Neuronal stem cell (in vitro differentiated cells): ENCODE data around the gene DUS2.

Experiments
- DNase-seq: peaks from one replicate; pipeline ENCODE4 v3.0.0-alpha.2; 2013; ENCODE audit warnings: low spot score
- H2AFZ ChIP-seq: one replicate; pipeline ENCODE4 v1.6.1; 2013; ENCODE audit warnings: mild to moderate bottlenecking, low read length, inconsistent platforms
- H2AK5ac ChIP-seq: 2 replicates; pipeline ENCODE4 v1.6.1; 2013; ENCODE audit warnings: low read depth, mild to moderate bottlenecking, inconsistent platforms, low read length, moderate library complexity, mixed read lengths
- H2BK120ac ChIP-seq: 2 replicates; pipeline ENCODE4 v1.6.1; 2013; ENCODE audit warnings: low read depth, mild to moderate bottlenecking, inconsistent platforms, low read length, moderate library complexity, mixed read lengths
- H2BK12ac ChIP-seq: one replicate; pipeline ENCODE4 v1.6.1; 2013; ENCODE audit warnings: low read length, inconsistent platforms
- H2BK15ac ChIP-seq: 2 replicates; pipeline ENCODE4 v1.6.1; 2013; ENCODE audit warnings: mild to moderate bottlenecking, low read length, inconsistent platforms, mixed read lengths
- H2BK5ac ChIP-seq: one replicate; pipeline ENCODE4 v1.6.1; 2013; ENCODE audit warnings: inconsistent platforms, mild to moderate bottlenecking, low read length, moderate library complexity
- H3K14ac ChIP-seq: one replicate; pipeline ENCODE4 v1.6.1; 2013; ENCODE audit warnings: low read length, inconsistent platforms
- H3K18ac ChIP-seq: 2 replicates; pipeline ENCODE4 v1.6.1; 2013; ENCODE audit warnings: low read length, inconsistent platforms
- H3K23ac ChIP-seq: 2 replicates; pipeline ENCODE4 v1.6.1; 2013; ENCODE audit warnings: low read depth, mild to moderate bottlenecking, mixed read lengths, low read length, inconsistent platforms; ENCODE audit not compliant: poor library complexity
- H3K27ac ChIP-seq: replicated peaks from 3 replicates; pipeline ENCODE4 v1.5.1; 2013; ENCODE audit warnings: low read length, inconsistent platforms
- H3K27me3 ChIP-seq, 3 experiments: 2 replicates each; pipeline ENCODE4 v1.6.1; 2013; ENCODE audit warnings: low read length in 3 of 3, mild to moderate bottlenecking in 2 of 3, inconsistent platforms in 1 of 3, low read depth in 1 of 3, mixed read lengths in 1 of 3, moderate library complexity in 1 of 3; ENCODE audit not compliant: control insufficient read depth in 3 of 3, insufficient read depth in 3 of 3
- H3K36me3 ChIP-seq, 2 donors: replicated peaks in 1 of 2; 2 replicates each; pipeline ENCODE4 v1.6.1; 2013; ENCODE audit warnings: low read length in 2 of 2; ENCODE audit not compliant: control insufficient read depth in 2 of 2, insufficient read depth in 2 of 2
- H3K4ac ChIP-seq: 2 replicates; pipeline ENCODE4 v1.6.1; 2013; ENCODE audit warnings: inconsistent platforms, mild to moderate bottlenecking, low read length, moderate library complexity
- H3K4me1 ChIP-seq, 2 donors: 1 replicate in 1 of 2; 2 replicates in 1 of 2; pipeline ENCODE4 v1.6.1; 2013; ENCODE audit warnings: low read length in 2 of 2, low read depth in 1 of 2; ENCODE audit not compliant: control insufficient read depth in 2 of 2, insufficient read depth in 1 of 2
- H3K4me2 ChIP-seq: one replicate; pipeline ENCODE4 v1.6.1; 2013; ENCODE audit warnings: mild to moderate bottlenecking, low read length, inconsistent platforms; ENCODE audit not compliant: insufficient read depth, poor library complexity, severe bottlenecking
- H3K4me3 ChIP-seq, 2 donors: 2 replicates each; pipeline ENCODE4 v1.5.1; 2013; ENCODE audit warnings: low read length in 2 of 2, mild to moderate bottlenecking in 2 of 2, inconsistent platforms in 1 of 2, moderate library complexity in 1 of 2
- H3K79me1 ChIP-seq: one replicate; pipeline ENCODE4 v1.6.1; 2013; ENCODE audit warnings: low read depth, mild to moderate bottlenecking, inconsistent platforms, low read length, moderate library complexity
- H3K9ac ChIP-seq: one replicate; pipeline ENCODE4 v1.6.1; 2013; ENCODE audit warnings: mild to moderate bottlenecking, low read depth, low read length, inconsistent platforms; ENCODE audit not compliant: poor library complexity
- H3K9me3 ChIP-seq, 2 donors: replicated peaks in 1 of 2; 2 replicates each; pipeline versions ENCODE3 to v1.6.1; 2013; ENCODE audit warnings: low read length in 2 of 2, mild to moderate bottlenecking in 2 of 2, inconsistent platforms in 1 of 2, low read depth in 1 of 2, mixed read lengths in 1 of 2, moderate library complexity in 1 of 2; ENCODE audit not compliant: control insufficient read depth in 2 of 2, insufficient read depth in 1 of 2
- H4K8ac ChIP-seq: one replicate; pipeline ENCODE4 v1.6.1; 2013; ENCODE audit warnings: low read depth, mild to moderate bottlenecking, inconsistent platforms, low read length, moderate library complexity
- H4K91ac ChIP-seq: one replicate; pipeline ENCODE4 v1.6.1; 2013; ENCODE audit warnings: low read length, low read depth, mild to moderate bottlenecking, inconsistent platforms; ENCODE audit not compliant: poor library complexity
- WGBS, 2 donors: extraction: QIAGEN DNeasy Blood & Tissue Kit; methylation state at CpG; one replicate each; pipeline ENCODE4 v1.1.7; 2013; ENCODE audit warnings: missing lambda C conversion rate in 2 of 2, mixed read lengths in 1 of 2; ENCODE audit not compliant: insufficient read length in 2 of 2, insufficient replicate concordance in 1 of 2; ENCODE audit errors: extremely low coverage in 2 of 2; 5-methylcytosine and 5-hydroxymethylcytosine counted together

DUS2 gene

GRCh38 chr16:68096491-68096890 is 73.4 kb downstream of the DUS2 start:
- H3K9ac ChIP-seq = no peak overlapping the region

GRCh38 chr16:68097088-68097487 is 74.0 kb downstream of the DUS2 start:
- peaks cover 0 to 6% of the 10 kb centered on the region in 2 donors for H3K36me3 ChIP-seq
- no peak overlapping the region for H3K23ac ChIP-seq
- no peaks in the 10 kb centered on the region for H3K27me3 ChIP-seq
- no peak overlapping the region for H2BK15ac ChIP-seq
- no peak overlapping the region for H3K27ac ChIP-seq
- H2BK120ac ChIP-seq = no peak overlapping the region
- H3K14ac ChIP-seq = no peak overlapping the region
- no peak overlapping the region for H4K91ac ChIP-seq
- H3K79me1 ChIP-seq = no peaks in the 10 kb centered on the region
- no peak overlapping the region for H3K18ac ChIP-seq
- no peaks in the 10 kb centered on the region for H3K9me3 ChIP-seq
- no peak overlapping the region for H2AK5ac ChIP-seq
- H3K4ac ChIP-seq = no peak overlapping the region
- no peak overlapping the region for H2BK5ac ChIP-seq
- H3K9ac ChIP-seq = no peak overlapping the region
- DNase-seq = no peak
- H2BK12ac ChIP-seq = no peak overlapping the region
- H4K8ac ChIP-seq = no peak overlapping the region
- H3K4me3 ChIP-seq = no peak overlapping the region
- H3K4me1 ChIP-seq = no peaks in the 10 kb centered on the region
- H3K4me2 ChIP-seq = no peak overlapping the region
- H2AFZ ChIP-seq = no peak overlapping the region

More at GRCh38 chr16:68096491-68096890, 73.4 kb downstream of the DUS2 start:
- no peak overlapping the region for H4K91ac ChIP-seq
- H2AK5ac ChIP-seq = no peak overlapping the region
- H3K23ac ChIP-seq = no peak overlapping the region
- H3K4ac ChIP-seq = no peak overlapping the region
- H2BK12ac ChIP-seq = no peak overlapping the region
- H3K9me3 ChIP-seq = no peaks in the 10 kb centered on the region
- no peak overlapping the region for H4K8ac ChIP-seq
- H3K4me1 ChIP-seq = peaks cover 0 to 2% of the 10 kb centered on the region in 2 donors
- no peaks in the 10 kb centered on the region for H3K79me1 ChIP-seq
- H2BK120ac ChIP-seq = no peak overlapping the region
- no peak overlapping the region for H3K4me2 ChIP-seq
- no peaks in the 10 kb centered on the region for H3K27me3 ChIP-seq
- H2BK5ac ChIP-seq = no peak overlapping the region
- no peak overlapping the region for H3K27ac ChIP-seq
- H3K18ac ChIP-seq = no peak overlapping the region
- no peak overlapping the region for H2AFZ ChIP-seq
- H3K4me3 ChIP-seq = no peak overlapping the region
- no peak overlapping the region for H3K14ac ChIP-seq
- WGBS, 2 donors = no CpG with 5 or more reads among the region's 2 CpGs
- H3K36me3 ChIP-seq = peaks cover 0 to 6% of the 10 kb centered on the region in 2 donors
- H2BK15ac ChIP-seq = no peak overlapping the region
- DNase-seq = no peak

GRCh38 chr16:68097895-68098294 is 74.8 kb downstream of the DUS2 start:
- Histone ChIP-seq H4K8ac (no peak overlapping the region), H3K4ac (no peak overlapping the region), H3K9ac (no peak overlapping the region), H3K36me3 (peaks cover 0 to 6% of the 10 kb centered on the region in 2 donors), H3K4me2 (no peak overlapping the region), H3K4me3 (no peak overlapping the region), H2AFZ (no peak overlapping the region), H3K14ac (no peak overlapping the region), H2BK5ac (no peak overlapping the region), H3K9me3 (peaks cover 0 to 3% of the 10 kb centered on the region in 2 donors), H4K91ac (no peak overlapping the region), H3K4me1 (no peaks in the 10 kb centered on the region), H3K27me3 (no peaks in the 10 kb centered on the region), H3K79me1 (no peaks in the 10 kb centered on the region), H2BK120ac (no peak overlapping the region), H2AK5ac (no peak overlapping the region), H3K18ac (no peak overlapping the region), H2BK12ac (no peak overlapping the region), H3K27ac (no peak overlapping the region), H2BK15ac (no peak overlapping the region), H3K23ac (no peak overlapping the region)
- no peak for DNase-seq
- no CpG with 5 or more reads among the region's 3 CpGs for WGBS, 2 donors

- no peak overlapping the region for H4K8ac ChIP-seq
- H3K4me3 ChIP-seq = no peak overlapping the region
- no peak overlapping the region for H2BK5ac ChIP-seq
- H2AK5ac ChIP-seq = no peak overlapping the region
- no peak overlapping the region for H3K4me2 ChIP-seq
- H3K9ac ChIP-seq = no peak overlapping the region
- peaks cover 0 to 11% of the 10 kb centered on the region in 2 donors for H3K9me3 ChIP-seq
- H3K27me3 ChIP-seq = no peaks in the 10 kb centered on the region
- no peak overlapping the region for H2BK15ac ChIP-seq
- H3K4ac ChIP-seq = no peak overlapping the region
- no peak overlapping the region for H3K18ac ChIP-seq
- H4K91ac ChIP-seq = no peak overlapping the region
- H3K14ac ChIP-seq = no peak overlapping the region
- H3K27ac ChIP-seq = no peak overlapping the region
- H2BK120ac ChIP-seq = no peak overlapping the region
- WGBS, 2 donors = no CpG with 5 or more reads among the region's 4 CpGs
- peaks cover 2% of the 10 kb centered on the region for H3K79me1 ChIP-seq
- H2AFZ ChIP-seq = no peak overlapping the region
- DNase-seq = no peak
- no peaks in the 10 kb centered on the region for H3K4me1 ChIP-seq
- no peak overlapping the region for H3K23ac ChIP-seq
- no peak overlapping the region for H2BK12ac ChIP-seq
- H3K36me3 ChIP-seq = peaks cover 0 to 6% of the 10 kb centered on the region in 2 donors
Measured at GRCh38 chr16:68100488-68100887, 77.4 kb downstream of the DUS2 start.
